BE2C (cell line): ENCODE measurements around the gene AKR1C8.
"Not testable (repeated sequence)": the region's sequence is repeated elsewhere in the genome, so short reads cannot be mapped to it uniquely, and the experiment has no call there.

ENCODE experiments used
- DNase-seq: peaks from one replicate; pipeline ENCODE4 v3.0.0-alpha.2; 2020
- H3K27me3 ChIP-seq: fragments of 250-450 bp; sonication (Bioruptor Pico); 2 replicates; pipeline ENCODE4 v1.5.1; 2020; ENCODE audit warnings: mild to moderate bottlenecking
- H3K36me3 ChIP-seq: fragments of 250-450 bp; sonication (Bioruptor Pico); 2 replicates; pipeline ENCODE4 v1.5.1; 2020; ENCODE audit warnings: mild to moderate bottlenecking
- H3K4me1 ChIP-seq: fragments of 250-450 bp; sonication (Bioruptor Pico); 2 replicates; pipeline ENCODE4 v1.5.1; 2020
- H3K4me3 ChIP-seq: 2 replicates; pipeline ENCODE4 v1.5.1; 2011; ENCODE audit warnings: low read depth, low read length
- H3K9me3 ChIP-seq: fragments of 250-450 bp; sonication (Bioruptor Pico); 2 replicates; pipeline ENCODE4 v1.5.1; 2020
- CTCF ChIP-seq: IDR thresholded peaks from 2 replicates; pipeline ENCODE4 v1.5.1; 2012; ENCODE audit warnings: mild to moderate bottlenecking, low read depth, low read length

Gene AKR1C8

GRCh38 chr10:5125315-5126044, 59.5 kb downstream of the AKR1C8 start:
- Histone ChIP-seq H3K36me3 (no peaks in the 10 kb centered on the region), H3K4me1 (no peaks in the 10 kb centered on the region), H3K9me3 (no peaks in the 10 kb centered on the region), H3K27me3 (no peaks in the 10 kb centered on the region), H3K4me3 (no peak overlapping the region)
- no peak for TF ChIP-seq CTCF
- DNase-seq, result no peak

DNA sequence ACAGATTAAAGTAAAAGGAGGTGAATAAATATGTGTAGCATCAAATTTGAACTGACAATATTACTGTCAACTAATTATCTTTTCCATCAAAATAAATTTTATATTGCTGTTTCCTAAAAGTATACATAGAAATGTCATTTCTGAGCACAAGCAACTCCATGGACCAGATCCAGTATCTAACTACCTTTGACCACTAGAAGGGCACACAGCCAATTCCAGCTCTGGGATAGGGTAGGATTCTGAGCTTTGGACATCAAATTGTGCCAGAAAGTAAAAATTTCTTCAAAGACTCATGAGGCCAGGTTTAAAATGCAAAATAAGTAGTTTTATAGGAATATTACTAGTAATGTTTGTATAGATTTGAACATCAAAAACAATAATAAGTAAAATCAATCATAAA, 61.1 kb downstream of the AKR1C8 start:
- no peak for DNase-seq
- TF ChIP-seq CTCF, result no peak
- Histone ChIP-seq H3K9me3 (no peaks in the 10 kb centered on the region), H3K27me3 (no peaks in the 10 kb centered on the region), H3K36me3 (no peaks in the 10 kb centered on the region), H3K4me3 (no peak overlapping the region), H3K4me1 (no peaks in the 10 kb centered on the region)

- H3K27me3 ChIP-seq, H3K9me3 ChIP-seq, H3K36me3 ChIP-seq, DNase-seq, H3K4me1 ChIP-seq, H3K4me3 ChIP-seq: not testable (repeated sequence)
Observed at GRCh38 chr10:5119997-5120396, 65.0 kb downstream of the AKR1C8 start.

GRCh38 chr10:5117026-5117425, 67.9 kb downstream of the AKR1C8 start:
- DNase-seq, result no peak
- no peaks in the 10 kb centered on the region for H3K27me3 ChIP-seq
- no peak for TF ChIP-seq CTCF
- H3K36me3 ChIP-seq, result no peaks in the 10 kb centered on the region
- no peak overlapping the region for H3K4me3 ChIP-seq
- H3K9me3 ChIP-seq, result no peaks in the 10 kb centered on the region
- no peaks in the 10 kb centered on the region for H3K4me1 ChIP-seq

- TF ChIP-seq CTCF, result no peak
- H3K4me3 ChIP-seq, result no peak overlapping the region
- DNase-seq, result no peak
- H3K4me1 ChIP-seq, result no peaks in the 10 kb centered on the region
- no peaks in the 10 kb centered on the region for H3K27me3 ChIP-seq
- no peaks in the 10 kb centered on the region for H3K36me3 ChIP-seq
- no peaks in the 10 kb centered on the region for H3K9me3 ChIP-seq
Observed at GRCh38 chr10:5116621-5117020, 68.3 kb downstream of the AKR1C8 start.

DNA sequence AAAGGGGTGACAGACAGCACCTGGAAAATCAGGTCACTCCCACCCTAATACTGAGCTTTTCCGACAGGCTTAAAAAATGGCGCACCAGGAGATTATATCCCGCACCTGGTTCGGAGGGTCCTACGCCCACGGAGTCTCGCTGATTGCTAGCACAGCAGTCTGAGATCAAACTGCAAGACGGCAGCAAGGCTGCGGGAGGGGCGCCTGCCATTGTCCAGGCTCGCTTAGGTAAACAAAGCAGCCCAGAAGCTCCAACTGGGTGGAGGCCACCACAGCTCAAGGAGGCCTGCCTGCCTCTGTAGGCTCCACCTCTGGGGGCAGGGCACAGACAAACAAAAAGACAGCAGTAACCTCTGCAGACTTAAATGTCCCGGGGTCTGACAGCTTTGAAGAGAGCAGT, 75.1 kb downstream of the AKR1C8 start:
- not testable (repeated sequence) for H3K36me3 ChIP-seq, H3K9me3 ChIP-seq, H3K4me1 ChIP-seq, H3K4me3 ChIP-seq, DNase-seq, H3K27me3 ChIP-seq

DNA sequence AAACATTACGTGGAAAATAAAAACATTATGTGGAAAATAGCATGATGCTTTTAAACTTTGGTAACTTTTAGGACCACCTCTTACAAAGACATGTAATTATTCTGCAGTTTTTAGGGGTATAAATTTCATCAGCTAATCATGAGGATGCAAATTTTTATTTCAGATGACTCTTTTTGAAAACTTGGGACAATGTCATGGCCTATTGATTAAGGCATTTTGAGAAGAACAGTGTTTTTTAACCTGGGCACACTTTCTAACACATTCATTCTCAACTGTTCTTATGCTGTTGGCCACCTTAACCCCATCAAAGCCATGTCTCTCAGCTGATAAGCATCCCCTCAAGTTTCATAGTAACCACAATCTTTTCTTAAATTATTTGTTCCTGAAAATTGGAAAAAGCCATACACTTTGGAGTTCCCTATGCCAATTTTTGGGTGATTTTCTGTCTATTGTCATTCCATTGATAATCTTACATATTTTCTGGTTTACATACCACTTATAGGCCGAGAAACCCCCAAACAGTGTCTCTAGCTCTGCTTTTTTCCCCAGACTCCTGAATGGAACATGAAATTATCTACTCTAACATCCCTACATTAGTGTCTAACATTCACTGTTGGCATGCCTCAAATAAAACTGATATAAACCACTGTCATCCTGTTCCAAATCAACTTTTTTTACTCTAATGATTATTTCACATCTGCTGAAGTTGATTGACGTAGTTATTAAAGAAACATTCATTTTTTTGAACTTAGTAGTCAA, 76.1 kb downstream of the AKR1C8 start:
- DNase-seq, result no peak
- Histone ChIP-seq H3K36me3 (no peaks in the 10 kb centered on the region), H3K4me3 (no peak overlapping the region), H3K9me3 (no peaks in the 10 kb centered on the region), H3K27me3 (no peaks in the 10 kb centered on the region), H3K4me1 (no peaks in the 10 kb centered on the region)
- no peak for TF ChIP-seq CTCF
